OCI-LY7 (cell line): ENCODE data around the gene PPM1M. TPM values are rescaled to one million over a fixed set of nuclear protein-coding genes. Genes with fewer than 3 reads are reported as not detected.

Experiments used
- BruUV-seq: library from RNA; stranded (reverse); fragments of 400-500 nt; replicated peaks from 2 replicates; lab custom pipeline; 2021; lab: Mats Ljungman, UMichigan
- CTCF ChIA-PET: fragments of 300-600 bp; sonication (Branson Sonifier 250); formaldehyde crosslinking; loops from one replicate; lab custom pipeline; 2022; ENCODE audit warnings: antibody characterized with exemption; ENCODE audit not compliant: unreplicated experiment; lab: Charles Lee
- POLR2A ChIA-PET: fragments of 300-600 bp; sonication (Branson Sonifier 250); formaldehyde crosslinking; loops from one replicate; lab custom pipeline; 2022; ENCODE audit warnings: antibody characterized with exemption; lab: Charles Lee
- DNase-seq: peaks from one replicate; pipeline ENCODE4 v3.0.0-alpha.2; 2015; ENCODE audit warnings: low spot score
- H2AFZ ChIP-seq: fragments of 200-600 bp; sonication (generic), shearing (Covaris generic); 2 replicates; pipeline ENCODE4 v1.6.1; 2014; ENCODE audit warnings: mild to moderate bottlenecking, antibody characterized with exemption, low read length, moderate library complexity
- H3K27ac ChIP-seq: fragments of 200-600 bp; sonication (generic); 2 replicates; pipeline ENCODE4 v1.5.1; 2014; ENCODE audit warnings: mixed run types, low read depth, mild to moderate bottlenecking, moderate library complexity, low read length, inconsistent platforms; ENCODE audit not compliant: poor library complexity, severe bottlenecking
- H3K36me3 ChIP-seq: fragments of 200-600 bp; sonication (generic); 2 replicates; pipeline ENCODE4 v1.6.1; 2014; ENCODE audit warnings: mild to moderate bottlenecking, antibody characterized with exemption, low read length, moderate library complexity, mixed read lengths; ENCODE audit not compliant: insufficient read depth
- H3K4me1 ChIP-seq: fragments of 200-600 bp; sonication (generic); 2 replicates; pipeline ENCODE4 v1.5.1; 2014; ENCODE audit warnings: mild to moderate bottlenecking, low read length; ENCODE audit not compliant: insufficient read depth, poor library complexity, severe bottlenecking
- H3K4me2 ChIP-seq: fragments of 200-600 bp; sonication (generic); 2 replicates; pipeline ENCODE4 v1.6.1; 2014; ENCODE audit warnings: mild to moderate bottlenecking, low read length
- H3K4me3 ChIP-seq: fragments of 200-600 bp; sonication (generic); 2 replicates; pipeline ENCODE4 v1.5.1; 2014; ENCODE audit warnings: mild to moderate bottlenecking, low read depth, low read length; ENCODE audit not compliant: poor library complexity, severe bottlenecking
- H3K79me2 ChIP-seq: fragments of 200-600 bp; sonication (generic); 2 replicates; pipeline ENCODE4 v1.6.1; 2016; ENCODE audit warnings: low read depth, mild to moderate bottlenecking, low read length, moderate library complexity, mixed read lengths; ENCODE audit not compliant: insufficient read depth
- H3K9me2 ChIP-seq: fragments of 200-600 bp; sonication (generic); 2 replicates; pipeline ENCODE4 v1.6.1; 2016; ENCODE audit warnings: mild to moderate bottlenecking, low read length, mixed read lengths; ENCODE audit not compliant: insufficient read depth
- H3K9me3 ChIP-seq: fragments of 200-600 bp; sonication (generic); 2 replicates; pipeline ENCODE4 v1.6.1; 2014; ENCODE audit warnings: mild to moderate bottlenecking, mixed run types, low read length, mixed read lengths
- H4K20me1 ChIP-seq: fragments of 200-600 bp; sonication (generic); 2 replicates; pipeline ENCODE4 v1.6.1; 2014; ENCODE audit warnings: mild to moderate bottlenecking, antibody characterized with exemption, low read length, moderate library complexity, mixed read lengths; ENCODE audit not compliant: insufficient read depth
- EZH2phosphoT487 ChIP-seq: fragments of 200-600 bp; sonication (generic); IDR thresholded peaks from 2 replicates; pipeline ENCODE4 v1.6.1; 2018; ENCODE audit warnings: low read depth, borderline replicate concordance, mild to moderate bottlenecking, mixed run types, antibody characterized with exemption, low read length, moderate library complexity, mixed read lengths
- intact Hi-C: fragments of 100-400 bp; cut with micrococcal nuclease; formaldehyde crosslinking; loops from one replicate; pipeline ENCODE4 v1.10.0; 2022; ENCODE audit not compliant: unreplicated experiment
- total RNA-seq, 2 experiments: library from RNA; depleted of rRNA in 1 of 2; stranded (reverse); fragments of >200 nt in 1 of 2; shearing (Covaris generic) in 1 of 2; gene quantifications; 2 replicates each; pipeline ENCODE4 v1.2.3, GENCODE V29; 2014 to 2022
- TF ChIP-seq, protein P1 (sequence below): fragments of 200-600 bp; sonication (generic); conservative IDR thresholded peaks from 2 replicates; pipeline ENCODE4 v1.5.1; 2014; ENCODE audit warnings: mild to moderate bottlenecking, antibody characterized with exemption, low read length, moderate library complexity, mixed read lengths

PPM1M gene
- total RNA-seq, 2 experiments from 2014 or later, result 4.4 to 15.6 TPM

DNA sequence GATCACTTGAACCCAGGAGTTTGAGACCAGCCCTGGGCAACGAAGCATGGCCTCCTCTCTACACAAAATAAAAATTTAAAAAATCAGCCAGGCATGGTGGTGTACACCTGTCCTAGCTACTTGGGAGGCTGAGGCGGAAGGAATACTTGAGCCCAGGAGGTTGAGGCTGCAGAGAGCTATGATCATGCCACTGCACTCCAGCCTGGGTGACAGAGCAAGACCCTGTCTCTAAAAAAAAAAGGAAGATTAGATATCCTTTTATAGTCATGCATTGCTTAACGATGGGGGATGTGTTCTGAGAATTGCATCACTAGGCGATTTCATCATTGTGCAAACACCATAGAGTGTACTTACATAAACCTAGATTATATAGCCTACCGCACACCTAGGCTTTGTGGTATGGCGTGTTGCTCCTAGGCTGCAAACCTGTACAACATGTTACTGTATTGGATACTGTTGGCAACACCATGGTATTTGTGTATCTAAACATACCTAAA, 35.0 kb upstream of the PPM1M start:
- Histone ChIP-seq H3K27ac (no peak overlapping the region), H3K9me2 (no peaks in the 10 kb centered on the region), H3K4me2 (no peak overlapping the region), H4K20me1 (no peaks in the 10 kb centered on the region), H3K4me3 (no peak overlapping the region), H3K4me1 (no peaks in the 10 kb centered on the region), H3K79me2 (no peaks in the 10 kb centered on the region), H3K9me3 (no peaks in the 10 kb centered on the region), H3K36me3 (peaks cover 96% of the 10 kb centered on the region), H2AFZ (no peak overlapping the region)
- DNase-seq, result no peak
- CTCF ChIA-PET, result no interaction called here
- no peak for TF ChIP-seq EZH2phosphoT487
- TF ChIP-seq, protein P1, sequence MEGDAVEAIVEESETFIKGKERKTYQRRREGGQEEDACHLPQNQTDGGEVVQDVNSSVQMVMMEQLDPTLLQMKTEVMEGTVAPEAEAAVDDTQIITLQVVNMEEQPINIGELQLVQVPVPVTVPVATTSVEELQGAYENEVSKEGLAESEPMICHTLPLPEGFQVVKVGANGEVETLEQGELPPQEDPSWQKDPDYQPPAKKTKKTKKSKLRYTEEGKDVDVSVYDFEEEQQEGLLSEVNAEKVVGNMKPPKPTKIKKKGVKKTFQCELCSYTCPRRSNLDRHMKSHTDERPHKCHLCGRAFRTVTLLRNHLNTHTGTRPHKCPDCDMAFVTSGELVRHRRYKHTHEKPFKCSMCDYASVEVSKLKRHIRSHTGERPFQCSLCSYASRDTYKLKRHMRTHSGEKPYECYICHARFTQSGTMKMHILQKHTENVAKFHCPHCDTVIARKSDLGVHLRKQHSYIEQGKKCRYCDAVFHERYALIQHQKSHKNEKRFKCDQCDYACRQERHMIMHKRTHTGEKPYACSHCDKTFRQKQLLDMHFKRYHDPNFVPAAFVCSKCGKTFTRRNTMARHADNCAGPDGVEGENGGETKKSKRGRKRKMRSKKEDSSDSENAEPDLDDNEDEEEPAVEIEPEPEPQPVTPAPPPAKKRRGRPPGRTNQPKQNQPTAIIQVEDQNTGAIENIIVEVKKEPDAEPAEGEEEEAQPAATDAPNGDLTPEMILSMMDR, result no peak
- BruUV-seq, result no TSS peak
- POLR2A ChIA-PET, result interaction anchor here (2.5 kb wide), 1 partner anchor 9 kb away, joined by 8 read pairs; no protein-coding TSS in a partner anchor
- intact Hi-C loops, result no loop called here

DNA sequence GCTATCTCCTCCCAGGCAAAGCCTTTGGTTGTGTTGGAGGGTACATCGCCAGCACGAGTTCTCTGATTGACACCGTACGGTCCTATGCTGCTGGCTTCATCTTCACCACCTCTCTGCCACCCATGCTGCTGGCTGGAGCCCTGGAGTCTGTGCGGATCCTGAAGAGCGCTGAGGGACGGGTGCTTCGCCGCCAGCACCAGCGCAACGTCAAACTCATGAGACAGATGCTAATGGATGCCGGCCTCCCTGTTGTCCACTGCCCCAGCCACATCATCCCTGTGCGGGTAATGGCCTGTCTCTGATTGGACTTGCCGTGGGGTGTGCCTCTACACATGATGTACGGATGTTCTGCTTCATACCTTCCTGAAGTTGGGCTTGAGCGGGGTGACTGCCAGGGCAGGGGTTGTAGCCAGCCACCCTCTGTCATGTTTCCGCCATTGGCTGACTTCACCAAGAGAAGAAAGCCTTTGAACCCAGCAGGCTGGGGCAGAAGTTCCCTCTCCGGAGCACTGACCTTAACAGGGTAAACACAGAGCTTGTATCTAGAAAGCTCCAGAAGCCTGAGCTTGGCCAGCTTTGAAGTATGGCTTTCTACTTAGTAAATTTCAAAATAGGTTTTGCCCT, 34.2 kb upstream of the PPM1M start:
- no peak for DNase-seq
- peaks cover 93% of the 10 kb centered on the region for H3K36me3 ChIP-seq
- H4K20me1 ChIP-seq, result no peaks in the 10 kb centered on the region
- ChIA-PET CTCF (no interaction called here), POLR2A (no interaction called here)
- no peaks in the 10 kb centered on the region for H3K79me2 ChIP-seq
- TF ChIP-seq, protein P1, result no peak
- no peak for TF ChIP-seq EZH2phosphoT487
- H3K9me2 ChIP-seq, result no peaks in the 10 kb centered on the region
- no peaks in the 10 kb centered on the region for H3K4me1 ChIP-seq
- no peak overlapping the region for H3K4me3 ChIP-seq
- no peaks in the 10 kb centered on the region for H3K9me3 ChIP-seq
- intact Hi-C loops, result no loop called here
- no peak overlapping the region for H3K27ac ChIP-seq
- H2AFZ ChIP-seq, result no peak overlapping the region
- BruUV-seq, result no TSS peak
- H3K4me2 ChIP-seq, result no peak overlapping the region

DNA sequence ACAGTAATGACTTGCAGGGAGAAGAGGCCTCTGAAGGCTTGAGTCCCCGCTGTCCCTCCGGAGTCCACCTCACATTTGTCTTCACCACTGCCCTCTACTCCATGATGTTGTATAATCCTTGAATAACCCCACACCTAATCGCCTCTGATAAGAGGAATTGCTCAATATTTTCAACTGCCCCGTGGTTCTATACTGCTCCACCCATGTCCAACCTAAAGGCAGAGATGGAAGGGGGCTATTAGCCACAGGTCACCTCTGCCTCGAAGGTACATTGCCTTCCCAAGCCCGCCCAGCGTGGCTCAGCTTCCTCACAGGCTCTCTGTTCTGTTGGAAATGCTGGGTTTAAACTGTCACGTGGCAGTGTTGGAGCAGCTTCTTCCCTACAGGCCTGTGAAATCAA, 32.6 kb upstream of the PPM1M start:
- Histone ChIP-seq H3K9me2 (no peaks in the 10 kb centered on the region), H3K36me3 (peaks cover 89% of the 10 kb centered on the region), H2AFZ (no peak overlapping the region), H3K4me3 (no peak overlapping the region), H3K9me3 (no peaks in the 10 kb centered on the region), H4K20me1 (no peaks in the 10 kb centered on the region), H3K4me1 (no peaks in the 10 kb centered on the region), H3K4me2 (no peak overlapping the region), H3K27ac (no peak overlapping the region), H3K79me2 (no peaks in the 10 kb centered on the region)
- intact Hi-C loops, result no loop called here
- ChIA-PET POLR2A (no interaction called here), CTCF (no interaction called here)
- no TSS peak for BruUV-seq
- TF ChIP-seq EZH2phosphoT487, result no peak
- TF ChIP-seq, protein P1, result no peak
- DNase-seq, result no peak
